ENCODE measurements around the gene TNPO1.

Gene TNPO1

GRCh38 chr5:72784129-72784528 lies 32.3 kb upstream of the TNPO1 start:
- H3K9ac ChIP-seq (ENCODE audit: low read length) = no peak overlapping the region
- TF ChIP-seq CTCF (IDR thresholded peaks at IDR 0.05; ENCODE audit: low read length) = no peak
- no peak for TF ChIP-seq EZH2phosphoT487 (IDR thresholded peaks at IDR 0.05; ENCODE audit: low read length)
- no peak for TF ChIP-seq EZH2 (optimal IDR thresholded peaks at IDR 0.05; ENCODE audit: low read depth, low read length)
- H2AFZ ChIP-seq (ENCODE audit: low read length) = no peak overlapping the region
- H3K36me3 ChIP-seq (replicated peaks; ENCODE audit: insufficient read depth, low read length) = no peaks in the 10 kb centered on the region
- H4K20me1 ChIP-seq (ENCODE audit: insufficient read depth, low read length) = no peaks in the 10 kb centered on the region
- no peaks in the 10 kb centered on the region for H3F3A ChIP-seq (ENCODE audit: insufficient read depth, low read length)
- no peaks in the 10 kb centered on the region for H3K27me3 ChIP-seq (replicated peaks; ENCODE audit: insufficient read depth, low read length)
- no peak overlapping the region for H3K27ac ChIP-seq (ENCODE audit: low read length)
- no peak for DNase-seq
- H3K4me2 ChIP-seq (ENCODE audit: low read depth, low read length) = no peak overlapping the region
- H3K4me1 ChIP-seq (ENCODE audit: low read length) = no peaks in the 10 kb centered on the region
- no peaks in the 10 kb centered on the region for H3K9me2 ChIP-seq (replicated peaks; ENCODE audit: insufficient read depth, low read length)
- H3K4me3 ChIP-seq (ENCODE audit: low read length) = no peak overlapping the region
- no peaks in the 10 kb centered on the region for H3K9me3 ChIP-seq (replicated peaks; ENCODE audit: insufficient read depth, low read length)
- H3K79me2 ChIP-seq (ENCODE audit: low read length) = no peaks in the 10 kb centered on the region

GRCh38 chr5:72785801-72786200 lies 30.7 kb upstream of the TNPO1 start:
- Histone ChIP-seq H3K4me1 (ENCODE audit: low read length) (no peaks in the 10 kb centered on the region), H3K27ac (ENCODE audit: low read length) (no peak overlapping the region), H3F3A (ENCODE audit: insufficient read depth, low read length) (no peaks in the 10 kb centered on the region), H3K9me3 (replicated peaks; ENCODE audit: insufficient read depth, low read length) (no peaks in the 10 kb centered on the region), H3K27me3 (replicated peaks; ENCODE audit: insufficient read depth, low read length) (no peaks in the 10 kb centered on the region), H3K79me2 (ENCODE audit: low read length) (no peaks in the 10 kb centered on the region), H3K9me2 (replicated peaks; ENCODE audit: insufficient read depth, low read length) (no peaks in the 10 kb centered on the region), H2AFZ (ENCODE audit: low read length) (no peak overlapping the region), H4K20me1 (ENCODE audit: insufficient read depth, low read length) (no peaks in the 10 kb centered on the region), H3K36me3 (replicated peaks; ENCODE audit: insufficient read depth, low read length) (no peaks in the 10 kb centered on the region), H3K9ac (ENCODE audit: low read length) (no peak overlapping the region), H3K4me2 (ENCODE audit: low read depth, low read length) (no peak overlapping the region), H3K4me3 (ENCODE audit: low read length) (no peak overlapping the region)
- TF ChIP-seq EZH2 (optimal IDR thresholded peaks at IDR 0.05; ENCODE audit: low read depth, low read length) = no peak
- TF ChIP-seq EZH2phosphoT487 (IDR thresholded peaks at IDR 0.05; ENCODE audit: low read length) = no peak
- TF ChIP-seq CTCF (IDR thresholded peaks at IDR 0.05; ENCODE audit: low read length) = no peak
- DNase-seq = no peak

GRCh38 chr5:72786676-72787075 lies 29.8 kb upstream of the TNPO1 start:
- H3K4me2 ChIP-seq (ENCODE audit: low read depth, low read length) = no peak overlapping the region
- TF ChIP-seq CTCF (IDR thresholded peaks at IDR 0.05; ENCODE audit: low read length) (no peak), EZH2phosphoT487 (IDR thresholded peaks at IDR 0.05; ENCODE audit: low read length) (no peak), EZH2 (optimal IDR thresholded peaks at IDR 0.05; ENCODE audit: low read depth, low read length) (no peak)
- H4K20me1 ChIP-seq (ENCODE audit: insufficient read depth, low read length) = no peaks in the 10 kb centered on the region
- H3K4me1 ChIP-seq (ENCODE audit: low read length) = no peaks in the 10 kb centered on the region
- H3K4me3 ChIP-seq (ENCODE audit: low read length) = no peak overlapping the region
- no peak overlapping the region for H3K9ac ChIP-seq (ENCODE audit: low read length)
- no peaks in the 10 kb centered on the region for H3K9me2 ChIP-seq (replicated peaks; ENCODE audit: insufficient read depth, low read length)
- H3K9me3 ChIP-seq (replicated peaks; ENCODE audit: insufficient read depth, low read length) = no peaks in the 10 kb centered on the region
- no peak overlapping the region for H2AFZ ChIP-seq (ENCODE audit: low read length)
- no peaks in the 10 kb centered on the region for H3K27me3 ChIP-seq (replicated peaks; ENCODE audit: insufficient read depth, low read length)
- no peak for DNase-seq
- H3K36me3 ChIP-seq (replicated peaks; ENCODE audit: insufficient read depth, low read length) = no peaks in the 10 kb centered on the region
- no peak overlapping the region for H3K27ac ChIP-seq (ENCODE audit: low read length)
- H3K79me2 ChIP-seq (ENCODE audit: low read length) = no peaks in the 10 kb centered on the region
- no peaks in the 10 kb centered on the region for H3F3A ChIP-seq (ENCODE audit: insufficient read depth, low read length)
